IMR-90 (cell line): ENCODE results near the gene NAIF1. TPM values are rescaled to one million over a fixed set of nuclear protein-coding genes. Genes with fewer than 3 reads are reported as not detected.

ENCODE experiments used
- ATAC-seq: fragments of 200-7000 bp; cut with Tn5 transposase; 2 replicates; pipeline ENCODE4 v1.9.1; 2020; ENCODE audit warnings: low read depth, mild to moderate bottlenecking, moderate library complexity
- BruUV-seq: library from RNA; stranded (reverse); fragments of 400-500 nt; replicated peaks from 2 replicates; lab custom pipeline; 2021; lab: Mats Ljungman, UMichigan
- CTCF ChIA-PET: fragments of 300-600 bp; formaldehyde crosslinking; extraction: SDS; loops from one replicate; lab custom pipeline; 2021; ENCODE audit warnings: antibody characterized with exemption; lab: Yijun Ruan, JAX
- POLR2A ChIA-PET: fragments of 300-600 bp; sonication (Branson Sonifier 250); formaldehyde crosslinking; loops from one replicate; lab custom pipeline; 2022; ENCODE audit warnings: antibody characterized with exemption; ENCODE audit not compliant: unreplicated experiment; lab: Charles Lee
- DNase-seq: peaks from one replicate; pipeline ENCODE4 v3.0.0; 2013
- H2AFZ ChIP-seq: replicated peaks from 2 replicates; pipeline ENCODE3; 2013; ENCODE audit warnings: low read length, mild to moderate bottlenecking; ENCODE audit not compliant: poor library complexity
- H2AK5ac ChIP-seq: 2 replicates; pipeline ENCODE4 v1.6.1; 2013; ENCODE audit warnings: low read depth, low read length, inconsistent platforms
- H2AK9ac ChIP-seq: replicated peaks from 2 replicates; pipeline ENCODE3; 2013; ENCODE audit warnings: mild to moderate bottlenecking, low read depth, low read length, moderate library complexity; ENCODE audit not compliant: poor library complexity
- H2BK120ac ChIP-seq: 2 replicates; pipeline ENCODE4 v1.6.1; 2013; ENCODE audit warnings: low read depth, low read length, inconsistent platforms
- H2BK15ac ChIP-seq: 3 replicates; pipeline ENCODE4 v1.6.1; 2013; ENCODE audit warnings: low read depth, low read length, inconsistent platforms
- H2BK20ac ChIP-seq: 2 replicates; pipeline ENCODE4 v1.6.1; 2013; ENCODE audit warnings: low read depth, mild to moderate bottlenecking, inconsistent platforms, low read length, moderate library complexity
- H2BK5ac ChIP-seq: 2 replicates; pipeline ENCODE4 v1.6.1; 2013; ENCODE audit warnings: mild to moderate bottlenecking, low read depth, low read length, inconsistent platforms; ENCODE audit not compliant: poor library complexity, severe bottlenecking
- H3K14ac ChIP-seq: replicated peaks from 2 replicates; pipeline ENCODE4 v1.6.1; 2013; ENCODE audit warnings: low read depth, low read length, inconsistent platforms
- H3K18ac ChIP-seq: 2 replicates; pipeline ENCODE4 v1.6.1; 2013; ENCODE audit warnings: low read depth, low read length, control low read depth
- H3K23ac ChIP-seq: 2 replicates; pipeline ENCODE4 v1.6.1; 2013; ENCODE audit warnings: low read depth, low read length, inconsistent platforms
- H3K27ac ChIP-seq: 2 replicates; pipeline ENCODE4 v1.5.1; 2013; ENCODE audit warnings: mild to moderate bottlenecking, control low read depth, low read length; ENCODE audit not compliant: insufficient read depth
- H3K27me3 ChIP-seq: 2 replicates; pipeline ENCODE4 v1.6.1; 2013; ENCODE audit warnings: low read length; ENCODE audit not compliant: control insufficient read depth, insufficient read depth
- H3K36me3 ChIP-seq: 2 replicates; pipeline ENCODE4 v1.6.1; 2013; ENCODE audit warnings: low read length, mixed read lengths; ENCODE audit not compliant: control insufficient read depth, insufficient read depth
- H3K4ac ChIP-seq: 2 replicates; pipeline ENCODE4 v1.6.1; 2013; ENCODE audit warnings: low read depth, low read length, inconsistent platforms
- H3K4me1 ChIP-seq: 2 replicates; pipeline ENCODE4 v1.6.1; 2013; ENCODE audit warnings: low read length, mixed read lengths; ENCODE audit not compliant: control insufficient read depth, insufficient read depth
- H3K4me2 ChIP-seq: 2 replicates; pipeline ENCODE4 v1.6.1; 2013; ENCODE audit warnings: low read depth, mild to moderate bottlenecking, control low read depth, low read length, moderate library complexity
- H3K4me3 ChIP-seq: 2 replicates; pipeline ENCODE4 v1.5.1; 2013; ENCODE audit warnings: low read depth, mild to moderate bottlenecking, control low read depth, low read length, moderate library complexity; ENCODE audit not compliant: insufficient read depth
- H3K56ac ChIP-seq: 2 replicates; pipeline ENCODE4 v1.6.1; 2013; ENCODE audit warnings: low read length, inconsistent platforms; ENCODE audit not compliant: insufficient read depth; ENCODE audit errors: extremely low read depth
- H3K79me1 ChIP-seq, 2 experiments: 2 replicates each; pipeline ENCODE4 v1.6.1; 2013; ENCODE audit warnings: low read length in 2 of 2, inconsistent platforms in 1 of 2, low read depth in 1 of 2
- H3K9ac ChIP-seq: 2 replicates; pipeline ENCODE4 v1.6.1; 2013; ENCODE audit warnings: low read depth, low read length, control low read depth
- H3K9me1 ChIP-seq: 2 replicates; pipeline ENCODE4 v1.6.1; 2013; ENCODE audit warnings: low read length, inconsistent platforms; ENCODE audit not compliant: insufficient read depth
- H3K9me3 ChIP-seq: 2 replicates; pipeline ENCODE4 v1.6.1; 2013; ENCODE audit warnings: low read length; ENCODE audit not compliant: control insufficient read depth, insufficient read depth
- H4K20me1 ChIP-seq: 2 replicates; pipeline ENCODE4 v1.6.1; 2013; ENCODE audit warnings: low read length, inconsistent platforms; ENCODE audit not compliant: insufficient read depth
- H4K5ac ChIP-seq: 2 replicates; pipeline ENCODE4 v1.6.1; 2013; ENCODE audit warnings: mild to moderate bottlenecking, low read depth, low read length, control low read depth
- H4K8ac ChIP-seq, 2 experiments: 2 replicates each; pipeline ENCODE4 v1.6.1; 2013; ENCODE audit warnings: low read depth in 2 of 2, low read length in 2 of 2, control low read depth in 1 of 2, inconsistent platforms in 1 of 2
- H4K91ac ChIP-seq: 2 replicates; pipeline ENCODE4 v1.6.1; 2013; ENCODE audit warnings: low read depth, low read length, inconsistent platforms; ENCODE audit not compliant: insufficient read depth
- MAFK ChIP-seq: IDR thresholded peaks from 2 replicates; pipeline ENCODE4 v1.6.1; 2012; ENCODE audit warnings: low read depth, low read length, improper control_type of control experiment
- MAZ ChIP-seq: IDR thresholded peaks from 2 replicates; pipeline ENCODE4 v1.6.1; 2012; ENCODE audit warnings: low read depth, mild to moderate bottlenecking, low read length, improper control_type of control experiment, moderate library complexity, borderline replicate concordance
- WGBS, 2 experiments: methylation state at CpG; one replicate each; pipeline versions ENCODE4 v1.1.5 to v1.1.7; 2013; ENCODE audit warnings: missing lambda C conversion rate in 2 of 2; ENCODE audit not compliant: insufficient read length in 1 of 2; ENCODE audit errors: extremely low coverage in 2 of 2; 5-methylcytosine and 5-hydroxymethylcytosine counted together
- dilution Hi-C: fragments of 300-500 bp; cut with HindIII; formaldehyde crosslinking; loops from one replicate; pipeline ENCODE4 v1.14.3; 2018; ENCODE audit warnings: low sequenced_read_pairs; ENCODE audit not compliant: unreplicated experiment
- in situ Hi-C: fragments of 300-500 bp; cut with MboI; formaldehyde crosslinking; loops from 3 replicates; pipeline ENCODE4 v1.14.3; 2019; ENCODE audit warnings: low sequenced_read_pairs, inconsistent platforms, mixed read lengths
- intact Hi-C: fragments of 100-400 bp; cut with micrococcal nuclease; formaldehyde crosslinking; loops from 2 replicates; pipeline ENCODE4 v1.10.0; 2022
- polyA plus RNA-seq, 3 experiments: library from polyadenylated mRNA; depleted of rRNA; stranded (reverse); fragments of >200 nt; gene quantifications; 2 replicates each; pipeline ENCODE4 v1.2.3, GENCODE V29; 2012; ENCODE audit warnings: low replicate concordance in 1 of 3
- total RNA-seq: library from RNA; depleted of rRNA; stranded (reverse); fragments of >200 nt; gene quantifications from 2 replicates; pipeline ENCODE4 v1.2.3, GENCODE V29; 2012
- TF ChIP-seq, protein P1 (sequence below): fragments of 150-350 bp; IDR thresholded peaks from 2 replicates; pipeline ENCODE4 v1.6.1; 2016; ENCODE audit warnings: low read depth, mild to moderate bottlenecking, low read length, moderate library complexity, borderline replicate concordance

NAIF1 gene
- total and polyA plus RNA-seq, 2 of the 4 experiments (the other 2 are of a cell fraction) = 9.7 to 10.1 TPM

DNA sequence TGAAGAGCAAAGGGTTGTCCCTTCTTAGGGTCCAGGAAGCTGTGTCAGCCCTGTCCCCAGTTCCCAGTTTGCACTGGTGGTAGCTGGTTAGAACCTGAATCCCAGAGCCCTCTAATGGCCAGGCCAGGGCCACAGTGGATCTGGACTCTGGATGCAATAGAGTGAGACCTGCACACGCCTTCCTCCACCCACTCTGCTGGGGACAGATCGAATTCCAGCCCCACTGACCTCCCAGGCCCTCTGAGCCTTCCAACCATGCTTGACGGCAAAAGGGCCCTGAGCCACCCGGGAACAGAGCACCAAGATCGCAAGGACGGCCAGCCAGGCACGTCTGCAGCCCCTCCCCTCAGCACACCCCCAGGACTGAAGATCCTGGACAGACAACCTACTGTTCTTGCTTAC lies 23.7 kb downstream of the NAIF1 start:
- in situ Hi-C loops (no loop called here), dilution Hi-C loops (no loop called here)
- peak overlapping the region; percentile 56 for H2AFZ ChIP-seq

More for the DNA sequence above, 23.7 kb downstream of the NAIF1 start:
- Histone ChIP-seq H3K79me1 (no peaks in the 10 kb centered on the region), H3K14ac (no peak overlapping the region), H2BK20ac (no peak overlapping the region), H3K4me2 (no peak overlapping the region), H3K36me3 (no peaks in the 10 kb centered on the region), H3K23ac (no peak overlapping the region), H3K27me3 (peaks cover 4% of the 10 kb centered on the region), H3K9me3 (no peaks in the 10 kb centered on the region), H3K4me3 (no peak overlapping the region), H3K9ac (no peak overlapping the region), H4K91ac (no peak overlapping the region), H4K20me1 (no peaks in the 10 kb centered on the region), H2AK5ac (no peak overlapping the region), H2AK9ac (peak overlapping the region; percentile 37), H2BK5ac (no peak overlapping the region), H4K8ac (no peak overlapping the region), H3K9me1 (no peaks in the 10 kb centered on the region), H3K56ac (no peak overlapping the region), H2BK15ac (no peak overlapping the region), H3K27ac (no peak overlapping the region), H3K4me1 (no peaks in the 10 kb centered on the region; the same call in 1 of the 2 replicates), H3K4ac (no peak overlapping the region), H2BK120ac (no peak overlapping the region), H4K5ac (no peak overlapping the region), H3K18ac (no peak overlapping the region)
- TF ChIP-seq, protein P1, sequence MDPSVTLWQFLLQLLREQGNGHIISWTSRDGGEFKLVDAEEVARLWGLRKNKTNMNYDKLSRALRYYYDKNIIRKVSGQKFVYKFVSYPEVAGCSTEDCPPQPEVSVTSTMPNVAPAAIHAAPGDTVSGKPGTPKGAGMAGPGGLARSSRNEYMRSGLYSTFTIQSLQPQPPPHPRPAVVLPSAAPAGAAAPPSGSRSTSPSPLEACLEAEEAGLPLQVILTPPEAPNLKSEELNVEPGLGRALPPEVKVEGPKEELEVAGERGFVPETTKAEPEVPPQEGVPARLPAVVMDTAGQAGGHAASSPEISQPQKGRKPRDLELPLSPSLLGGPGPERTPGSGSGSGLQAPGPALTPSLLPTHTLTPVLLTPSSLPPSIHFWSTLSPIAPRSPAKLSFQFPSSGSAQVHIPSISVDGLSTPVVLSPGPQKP = no peak
- TF ChIP-seq MAFK (no peak), MAZ (no peak)
- CTCF ChIA-PET = no interaction called here
- intact Hi-C loops = no loop called here
- 34% methylated on average over 5 of the region's 7 CpGs; no CpG with 5 or more reads in 1 of the 2 experiments for WGBS, 2 experiments
- POLR2A ChIA-PET = no interaction called here
- peak; percentile 35; the same call in 1 of the 2 replicates for ATAC-seq
- no peak for DNase-seq
- no TSS peak for BruUV-seq
